GM10266 (cell line): ENCODE data around the gene SYCP3.

Source experiments
- DNase-seq: peaks from one replicate; pipeline ENCODE4 v3.0.0; 2012; ENCODE audit errors: extremely low spot score
- TF ChIP-seq, protein P1 (sequence below): IDR thresholded peaks from 2 replicates; pipeline ENCODE4 v1.5.1; 2012; ENCODE audit warnings: mild to moderate bottlenecking, low read depth; ENCODE audit not compliant: control insufficient read depth, insufficient read depth; ENCODE audit errors: missing control alignments

The SYCP3 gene

DNA sequence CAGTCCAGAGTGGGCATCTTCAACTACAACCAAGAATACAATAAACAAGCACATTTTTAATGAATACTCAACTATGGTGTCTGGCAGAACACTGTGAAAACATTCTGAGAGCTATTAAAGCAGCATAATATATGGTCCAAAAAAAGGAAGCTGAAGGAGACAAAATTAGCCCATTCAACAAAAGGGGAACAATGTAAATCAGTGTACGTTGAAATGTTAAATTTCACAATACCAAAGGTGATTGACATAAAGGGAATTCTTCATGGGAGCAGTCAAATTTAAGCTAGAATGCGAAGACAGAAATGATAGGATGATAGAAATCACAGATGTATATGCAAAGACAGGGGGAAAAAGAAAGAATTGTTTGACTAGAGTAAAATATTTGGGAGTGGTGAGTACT, 41.3 kb upstream of the SYCP3 start:
- TF ChIP-seq, protein P1, sequence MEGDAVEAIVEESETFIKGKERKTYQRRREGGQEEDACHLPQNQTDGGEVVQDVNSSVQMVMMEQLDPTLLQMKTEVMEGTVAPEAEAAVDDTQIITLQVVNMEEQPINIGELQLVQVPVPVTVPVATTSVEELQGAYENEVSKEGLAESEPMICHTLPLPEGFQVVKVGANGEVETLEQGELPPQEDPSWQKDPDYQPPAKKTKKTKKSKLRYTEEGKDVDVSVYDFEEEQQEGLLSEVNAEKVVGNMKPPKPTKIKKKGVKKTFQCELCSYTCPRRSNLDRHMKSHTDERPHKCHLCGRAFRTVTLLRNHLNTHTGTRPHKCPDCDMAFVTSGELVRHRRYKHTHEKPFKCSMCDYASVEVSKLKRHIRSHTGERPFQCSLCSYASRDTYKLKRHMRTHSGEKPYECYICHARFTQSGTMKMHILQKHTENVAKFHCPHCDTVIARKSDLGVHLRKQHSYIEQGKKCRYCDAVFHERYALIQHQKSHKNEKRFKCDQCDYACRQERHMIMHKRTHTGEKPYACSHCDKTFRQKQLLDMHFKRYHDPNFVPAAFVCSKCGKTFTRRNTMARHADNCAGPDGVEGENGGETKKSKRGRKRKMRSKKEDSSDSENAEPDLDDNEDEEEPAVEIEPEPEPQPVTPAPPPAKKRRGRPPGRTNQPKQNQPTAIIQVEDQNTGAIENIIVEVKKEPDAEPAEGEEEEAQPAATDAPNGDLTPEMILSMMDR, result no peak
- DNase-seq, result no peak

DNA sequence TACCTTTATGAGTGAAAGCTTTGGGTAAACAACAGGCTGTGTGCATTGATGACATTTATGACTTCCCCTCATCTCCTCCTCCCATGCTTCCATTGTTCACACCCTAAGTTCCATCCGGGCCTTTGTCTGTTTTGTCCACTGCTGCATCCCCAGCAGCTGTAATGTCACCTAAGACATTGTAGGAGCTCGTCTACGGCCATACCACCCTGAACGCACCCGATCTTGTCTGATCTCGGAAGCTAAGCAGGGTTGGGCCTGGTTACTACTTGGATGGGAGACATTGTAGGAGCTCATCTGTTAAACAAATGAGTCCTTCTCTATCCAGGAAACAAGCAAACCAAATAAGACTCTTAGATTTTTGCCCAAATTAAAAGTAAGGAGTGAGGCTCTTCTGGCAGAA, 40.4 kb upstream of the SYCP3 start:
- TF ChIP-seq, protein P1, result no peak
- DNase-seq, result no peak

DNA sequence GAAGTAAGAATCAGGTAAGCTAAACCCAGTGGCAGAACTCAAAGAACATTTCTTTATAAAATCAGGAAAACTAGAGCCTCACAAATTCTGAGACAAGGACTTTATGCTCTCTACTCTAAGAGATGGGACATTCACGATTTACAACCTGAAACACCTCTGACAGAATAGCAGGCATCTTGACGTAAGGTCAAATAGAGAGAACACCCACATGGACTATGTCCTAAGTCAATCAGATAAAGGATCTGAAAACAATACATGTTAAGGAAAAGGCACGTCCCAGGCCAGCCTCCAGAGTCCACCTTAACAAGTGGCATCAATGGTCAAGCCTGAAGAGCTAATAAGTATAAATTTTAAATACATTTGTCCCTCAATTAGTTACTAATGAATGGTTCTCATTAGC, 39.9 kb upstream of the SYCP3 start:
- TF ChIP-seq, protein P1, result no peak
- no peak for DNase-seq

DNA sequence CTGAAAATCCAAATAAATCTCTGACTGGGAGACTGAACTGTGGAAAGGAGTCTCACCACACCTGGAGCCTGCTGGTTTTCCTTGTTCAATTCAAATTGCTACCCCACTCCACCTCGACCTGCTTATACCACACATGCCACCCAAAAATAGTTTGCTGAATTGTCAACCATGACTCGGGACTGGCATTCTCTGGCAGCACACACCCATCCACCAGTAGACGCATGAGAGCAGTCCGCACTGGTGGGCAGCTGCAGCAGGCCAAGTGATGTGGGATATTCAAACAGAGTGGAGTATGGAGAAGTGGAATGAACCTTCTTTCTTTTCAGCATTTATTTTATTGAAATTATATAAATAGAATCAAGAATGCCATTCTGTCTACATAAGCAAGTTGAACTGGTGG, 38.7 kb upstream of the SYCP3 start:
- no peak for DNase-seq
- TF ChIP-seq, protein P1, result no peak

DNA sequence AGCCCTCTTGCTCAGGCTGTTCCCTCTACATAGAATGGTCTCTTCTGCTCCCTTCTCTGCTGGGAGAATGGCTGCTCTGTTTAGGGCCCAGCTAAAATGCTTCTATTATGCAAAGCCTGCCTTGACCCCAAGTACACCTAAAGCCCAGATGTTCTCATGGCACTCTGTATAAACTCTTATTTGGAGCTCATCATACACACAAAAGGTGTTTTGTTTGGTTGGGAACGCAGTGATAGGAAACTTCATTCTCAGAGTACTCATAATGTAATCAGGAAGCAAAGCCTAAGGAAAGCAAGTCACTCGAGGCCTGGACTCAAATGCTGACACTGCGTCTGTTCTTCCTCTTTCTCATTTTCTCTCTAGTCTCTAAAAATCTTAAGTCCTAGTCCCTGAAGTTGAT, 38.2 kb upstream of the SYCP3 start:
- DNase-seq, result no peak
- TF ChIP-seq, protein P1, result no peak

DNA sequence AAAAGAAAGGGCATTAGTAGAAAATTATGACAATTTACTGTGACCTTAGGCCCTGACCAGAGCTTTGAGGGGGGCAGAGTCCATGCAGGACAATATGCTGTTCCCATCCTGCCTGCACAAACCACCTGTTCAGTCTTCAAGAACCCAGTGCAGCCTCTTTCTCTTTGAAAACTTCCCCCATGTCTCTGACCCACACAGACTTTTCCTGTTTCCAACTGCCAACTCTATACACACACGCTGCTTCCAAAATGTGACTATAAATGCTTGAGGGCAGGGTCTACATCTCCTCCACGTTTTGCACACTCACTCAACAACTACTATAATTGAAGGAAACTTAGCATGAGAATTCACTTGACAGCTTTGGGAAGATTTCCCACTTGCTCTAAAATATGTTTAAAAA, 36.6 kb upstream of the SYCP3 start:
- TF ChIP-seq, protein P1, result no peak

DNA sequence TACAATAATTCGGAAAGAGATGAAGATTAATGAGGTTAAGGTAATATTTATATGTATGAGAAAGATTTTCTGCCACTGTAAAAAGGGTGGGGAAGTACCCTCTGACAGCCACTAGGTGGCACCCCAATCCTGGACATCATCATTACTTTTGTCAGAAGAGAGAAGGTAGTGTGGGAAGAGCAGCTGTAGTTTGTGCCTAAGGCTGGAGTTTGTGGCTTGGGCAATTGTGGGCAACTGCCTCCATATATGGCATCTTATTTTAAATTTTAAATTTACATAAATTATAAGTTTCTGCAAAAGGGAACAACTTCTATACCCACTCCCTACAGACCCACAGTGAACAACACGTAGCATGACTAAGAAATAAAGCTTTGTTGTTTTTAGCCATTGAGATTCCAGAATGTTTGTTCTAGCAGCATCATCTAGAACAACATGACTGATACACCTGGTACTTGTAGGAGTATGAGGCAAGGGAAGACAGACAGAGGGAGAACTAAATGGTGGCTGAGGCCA, 34.4 kb upstream of the SYCP3 start:
- DNase-seq, result peak; percentile 65
- TF ChIP-seq, protein P1, result peak; percentile 90

More for the DNA sequence above, 36.6 kb upstream of the SYCP3 start:
- no peak for DNase-seq
